ENCODE data around the gene PTPN2. TPM values are rescaled to one million over a fixed set of nuclear protein-coding genes. Genes with fewer than 3 reads are reported as not detected.
A peak's percentile ranks its signal among the peaks of the same experiment; 100 is the strongest.

Gene PTPN2
- total and polyA plus RNA-seq, 7 experiments from 2014 or later, result 55.8 to 92.2 (median 76.2) TPM

- Histone ChIP-seq H3K4me3 (ENCODE audit: low read length) (no peak overlapping the region), H3K27me3 (ENCODE audit: control insufficient read depth in 2 of 2, insufficient read depth in 2 of 2, low read length in 2 of 2) (no peaks in the 10 kb centered on the region), H3K36me3 (ENCODE audit: control insufficient read depth in 2 of 3, insufficient read depth in 3 of 3, low read length in 3 of 3) (peaks cover 0 to 9% (median 4%) of the 10 kb centered on the region in 3 experiments), H3K27ac (ENCODE audit: low read depth, low read length) (no peak overlapping the region), H3K4me1 (ENCODE audit: control insufficient read depth in 2 of 2, insufficient read depth in 2 of 2, low read length in 2 of 2) (no peaks in the 10 kb centered on the region), H3K9me3 (ENCODE audit: control insufficient read depth in 2 of 3, low read length in 3 of 3) (no peaks in the 10 kb centered on the region)
- Mint-ChIP-seq H3K27ac (peak overlapping the region in 3 of 9 donors; percentile 22 to 31 (median 23)), H3K9me3 (peaks cover 0 to 1% (median 0%) of the 10 kb centered on the region in 11 donors), H3K36me3 (peaks cover 0 to 26% (median 12%) of the 10 kb centered on the region in 5 donors), H3K27me3 (no peaks in the 10 kb centered on the region), H3K4me3 (no peak overlapping the region), H3K4me1 (peaks cover 0 to 17% (median 0%) of the 10 kb centered on the region in 7 donors)
- no peak for ATAC-seq
- intact Hi-C loops (cut with micrococcal nuclease), result loop anchor here in 1 of 2 donors (10.0 kb wide), 1 partner anchor 47 kb away; no protein-coding TSS in a partner anchor
- ChIA-PET CTCF (no interaction called here), POLR2A (no interaction called here)
- DNase-seq, result no peak
Measured at GRCh38 chr18:12791610-12792009, 92.4 kb downstream of the PTPN2 start.

- no peak overlapping the region for H3K27ac Mint-ChIP-seq
- H3K9me3 ChIP-seq (ENCODE audit: control insufficient read depth in 2 of 3, low read length in 3 of 3), result no peaks in the 10 kb centered on the region
- peaks cover 0 to 2% (median 0%) of the 10 kb centered on the region in 11 donors for H3K9me3 Mint-ChIP-seq
- peaks cover 0 to 31% (median 16%) of the 10 kb centered on the region in 5 donors for H3K36me3 Mint-ChIP-seq
- no peaks in the 10 kb centered on the region for H3K27me3 Mint-ChIP-seq
- no peaks in the 10 kb centered on the region for H3K27me3 ChIP-seq (ENCODE audit: control insufficient read depth in 2 of 2, insufficient read depth in 2 of 2, low read length in 2 of 2)
- intact Hi-C loops (cut with micrococcal nuclease), result loop anchor here in 1 of 2 donors (5.0 kb wide), 1 partner anchor 51 kb away; no protein-coding TSS in a partner anchor
- H3K4me1 Mint-ChIP-seq, result peaks cover 0 to 11% (median 0%) of the 10 kb centered on the region in 7 donors
- no peak overlapping the region for H3K4me3 ChIP-seq (ENCODE audit: low read length)
- CTCF ChIA-PET, result no interaction called here
- H3K27ac ChIP-seq (ENCODE audit: low read depth, low read length), result no peak overlapping the region
- POLR2A ChIA-PET, result no interaction called here
- H3K4me3 Mint-ChIP-seq, result no peak overlapping the region
- no peaks in the 10 kb centered on the region for H3K36me3 ChIP-seq (ENCODE audit: control insufficient read depth in 2 of 3, insufficient read depth in 3 of 3, low read length in 3 of 3)
- DNase-seq (no peak), ATAC-seq (no peak)
- no peaks in the 10 kb centered on the region for H3K4me1 ChIP-seq (ENCODE audit: control insufficient read depth in 2 of 2, insufficient read depth in 2 of 2, low read length in 2 of 2)
Measured at GRCh38 chr18:12786669-12787068, 97.4 kb downstream of the PTPN2 start.

- H3K4me3 Mint-ChIP-seq, result no peak overlapping the region
- no peaks in the 10 kb centered on the region for H3K4me1 Mint-ChIP-seq
- Histone ChIP-seq H3K4me1 (ENCODE audit: control insufficient read depth in 2 of 2, insufficient read depth in 2 of 2, low read length in 2 of 2) (no peaks in the 10 kb centered on the region), H3K36me3 (ENCODE audit: control insufficient read depth in 2 of 3, insufficient read depth in 3 of 3, low read length in 3 of 3) (no peaks in the 10 kb centered on the region), H3K27ac (ENCODE audit: low read depth, low read length) (no peak overlapping the region), H3K9me3 (ENCODE audit: control insufficient read depth in 2 of 3, low read length in 3 of 3) (no peaks in the 10 kb centered on the region), H3K4me3 (ENCODE audit: low read length) (no peak overlapping the region), H3K27me3 (ENCODE audit: control insufficient read depth in 2 of 2, insufficient read depth in 2 of 2, low read length in 2 of 2) (no peaks in the 10 kb centered on the region)
- ChIA-PET CTCF (no interaction called here), POLR2A (no interaction called here)
- DNase-seq (no peak), ATAC-seq (no peak)
- peaks cover 0 to 26% (median 16%) of the 10 kb centered on the region in 5 donors for H3K36me3 Mint-ChIP-seq
- intact Hi-C loops (cut with micrococcal nuclease), result no loop called here
- no peak overlapping the region for H3K27ac Mint-ChIP-seq
- no peaks in the 10 kb centered on the region for H3K27me3 Mint-ChIP-seq
- peaks cover 0 to 4% (median 0%) of the 10 kb centered on the region in 11 donors for H3K9me3 Mint-ChIP-seq
Measured at GRCh38 chr18:12783524-12783923, 100.5 kb downstream of the PTPN2 start.

- Mint-ChIP-seq H3K4me3 (no peak overlapping the region), H3K36me3 (peaks cover 0 to 26% (median 16%) of the 10 kb centered on the region in 5 donors), H3K27ac (no peak overlapping the region), H3K4me1 (no peaks in the 10 kb centered on the region), H3K9me3 (peaks cover 0 to 5% (median 0%) of the 10 kb centered on the region in 11 donors), H3K27me3 (no peaks in the 10 kb centered on the region)
- no peak for ATAC-seq
- Histone ChIP-seq H3K4me3 (ENCODE audit: low read length) (no peak overlapping the region), H3K27me3 (ENCODE audit: control insufficient read depth in 2 of 2, insufficient read depth in 2 of 2, low read length in 2 of 2) (no peaks in the 10 kb centered on the region), H3K36me3 (ENCODE audit: control insufficient read depth in 2 of 3, insufficient read depth in 3 of 3, low read length in 3 of 3) (no peaks in the 10 kb centered on the region), H3K4me1 (ENCODE audit: control insufficient read depth in 2 of 2, insufficient read depth in 2 of 2, low read length in 2 of 2) (no peaks in the 10 kb centered on the region), H3K27ac (ENCODE audit: low read depth, low read length) (no peak overlapping the region), H3K9me3 (ENCODE audit: control insufficient read depth in 2 of 3, low read length in 3 of 3) (no peaks in the 10 kb centered on the region)
- no peak for DNase-seq
- POLR2A ChIA-PET, result no interaction called here
- intact Hi-C loops (cut with micrococcal nuclease), result no loop called here
- CTCF ChIA-PET, result interaction anchor here (0.6 kb wide), 1 partner anchor 42 kb away, joined by 3 read pairs; no protein-coding TSS in a partner anchor
Measured at GRCh38 chr18:12782521-12782920, 101.5 kb downstream of the PTPN2 start.

- DNase-seq (no peak), ATAC-seq (no peak)
- intact Hi-C loops (cut with micrococcal nuclease), result no loop called here
- Mint-ChIP-seq H3K27ac (no peak overlapping the region), H3K4me1 (peaks cover 0 to 6% (median 5%) of the 10 kb centered on the region in 7 donors), H3K27me3 (no peaks in the 10 kb centered on the region), H3K9me3 (peaks cover 0 to 11% (median 4%) of the 10 kb centered on the region in 11 donors), H3K4me3 (no peak overlapping the region), H3K36me3 (peaks cover 4 to 13% (median 5%) of the 10 kb centered on the region in 5 donors)
- Histone ChIP-seq H3K9me3 (ENCODE audit: control insufficient read depth in 2 of 3, low read length in 3 of 3) (no peaks in the 10 kb centered on the region), H3K27ac (ENCODE audit: low read depth, low read length) (no peak overlapping the region), H3K27me3 (ENCODE audit: control insufficient read depth in 2 of 2, insufficient read depth in 2 of 2, low read length in 2 of 2) (no peaks in the 10 kb centered on the region), H3K4me3 (ENCODE audit: low read length) (no peak overlapping the region), H3K36me3 (ENCODE audit: control insufficient read depth in 2 of 3, insufficient read depth in 3 of 3, low read length in 3 of 3) (no peaks in the 10 kb centered on the region), H3K4me1 (ENCODE audit: control insufficient read depth in 2 of 2, insufficient read depth in 2 of 2, low read length in 2 of 2) (no peaks in the 10 kb centered on the region)
- POLR2A ChIA-PET, result no interaction called here
- CTCF ChIA-PET, result no interaction called here
Measured at GRCh38 chr18:12779456-12779855, 104.6 kb downstream of the PTPN2 start.

- H3K27ac Mint-ChIP-seq, result no peak overlapping the region
- Histone ChIP-seq H3K4me1 (ENCODE audit: control insufficient read depth in 2 of 2, insufficient read depth in 2 of 2, low read length in 2 of 2) (peaks cover 0 to under 1% of the 10 kb centered on the region in 2 donors), H3K27me3 (ENCODE audit: control insufficient read depth in 2 of 2, insufficient read depth in 2 of 2, low read length in 2 of 2) (no peaks in the 10 kb centered on the region), H3K27ac (ENCODE audit: low read depth, low read length) (no peak overlapping the region), H3K4me3 (ENCODE audit: low read length) (no peak overlapping the region), H3K36me3 (ENCODE audit: control insufficient read depth in 2 of 3, insufficient read depth in 3 of 3, low read length in 3 of 3) (no peaks in the 10 kb centered on the region), H3K9me3 (ENCODE audit: control insufficient read depth in 2 of 3, low read length in 3 of 3) (no peaks in the 10 kb centered on the region)
- peaks cover 0 to 11% (median 4%) of the 10 kb centered on the region in 11 donors for H3K9me3 Mint-ChIP-seq
- H3K36me3 Mint-ChIP-seq, result peaks cover 3 to 11% (median 5%) of the 10 kb centered on the region in 5 donors
- no peak for DNase-seq
- ChIA-PET CTCF (no interaction called here), POLR2A (no interaction called here)
- H3K27me3 Mint-ChIP-seq, result no peaks in the 10 kb centered on the region
- H3K4me1 Mint-ChIP-seq, result peaks cover 0 to 7% (median 6%) of the 10 kb centered on the region in 7 donors
- no peak overlapping the region for H3K4me3 Mint-ChIP-seq
- intact Hi-C loops (cut with micrococcal nuclease), result no loop called here
- ATAC-seq, result no peak
Measured at GRCh38 chr18:12779043-12779442, 105.0 kb downstream of the PTPN2 start.

GRCh38 chr18:12777500-12777944 lies 106.5 kb downstream of the PTPN2 start:
- H3K4me3 ChIP-seq (ENCODE audit: low read length), result no peak overlapping the region
- H3K27ac ChIP-seq (ENCODE audit: low read depth, low read length), result no peak overlapping the region
- peaks cover 0 to 18% (median 16%) of the 10 kb centered on the region in 7 donors for H3K4me1 Mint-ChIP-seq
- no peaks in the 10 kb centered on the region for H3K9me3 ChIP-seq (ENCODE audit: control insufficient read depth in 2 of 3, low read length in 3 of 3)
- no peak overlapping the region for H3K27ac Mint-ChIP-seq
- CTCF ChIA-PET, result interaction anchor here (1.2 kb wide), 1 partner anchor 116 kb away, joined by 3 read pairs; no protein-coding TSS in a partner anchor
- DNase-seq, result peak in 1 of 9 donors; percentile 7
- H3K4me1 ChIP-seq (ENCODE audit: control insufficient read depth in 2 of 2, insufficient read depth in 2 of 2, low read length in 2 of 2), result peaks cover 0 to 6% of the 10 kb centered on the region in 2 donors
- peak; percentile 54 for ATAC-seq
- no peaks in the 10 kb centered on the region for H3K27me3 Mint-ChIP-seq
- peaks cover 0 to 7% (median 0%) of the 10 kb centered on the region in 5 donors for H3K36me3 Mint-ChIP-seq
- peaks cover 0 to 11% (median 4%) of the 10 kb centered on the region in 11 donors for H3K9me3 Mint-ChIP-seq
- POLR2A ChIA-PET, result no interaction called here
- intact Hi-C loops (cut with micrococcal nuclease), result no loop called here
- peak overlapping the region in 2 of 10 donors; percentile 37 to 57 for H3K4me3 Mint-ChIP-seq
- no peaks in the 10 kb centered on the region for H3K27me3 ChIP-seq (ENCODE audit: control insufficient read depth in 2 of 2, insufficient read depth in 2 of 2, low read length in 2 of 2)
- H3K36me3 ChIP-seq (ENCODE audit: control insufficient read depth in 2 of 3, insufficient read depth in 3 of 3, low read length in 3 of 3), result no peaks in the 10 kb centered on the region

Measured in naive thymus-derived CD4-positive, alpha-beta T cell (primary cell).